HPDE6-E6E7 (cell line): ENCODE results near the gene PHYKPL.
"Not testable (repeated sequence)": the region's sequence is repeated elsewhere in the genome, so short reads cannot be mapped to it uniquely, and the experiment has no call there.

Experiments
- DNase-seq: peaks from one replicate; pipeline ENCODE4 v3.0.0; 2011; ENCODE audit warnings: missing footprints; ENCODE audit errors: extremely low spot score

The PHYKPL gene

GRCh38 chr5:178264044-178264443, 31.4 kb upstream of the PHYKPL start:
- DNase-seq, result no peak

- DNase-seq, result no peak
These were observed 29.3 kb upstream of the PHYKPL start for GRCh38 chr5:178261666-178262600.

- DNase-seq, result no peak
These were observed 27.3 kb upstream of the PHYKPL start for GRCh38 chr5:178259623-178260536.

DNA sequence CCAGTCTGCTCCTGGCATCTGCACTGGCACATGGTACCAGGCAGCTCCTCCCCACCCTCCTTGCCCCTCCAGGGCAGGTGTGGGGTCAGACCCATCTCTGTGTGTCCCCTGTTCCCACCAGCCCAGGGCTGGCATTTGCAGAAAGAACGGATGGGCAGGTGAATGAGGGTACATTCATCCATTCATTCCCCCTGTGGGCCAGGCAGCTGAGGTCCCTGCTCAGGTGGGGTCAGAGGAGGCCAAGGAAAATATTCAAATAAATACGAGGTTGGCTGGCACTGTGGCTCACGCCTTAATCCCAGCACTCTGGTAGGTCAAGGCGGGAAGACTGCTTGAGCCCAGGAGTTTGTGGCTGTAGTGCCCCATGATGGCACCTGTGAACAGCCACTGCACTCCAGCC, 25.0 kb upstream of the PHYKPL start:
- DNase-seq, result no peak

DNA sequence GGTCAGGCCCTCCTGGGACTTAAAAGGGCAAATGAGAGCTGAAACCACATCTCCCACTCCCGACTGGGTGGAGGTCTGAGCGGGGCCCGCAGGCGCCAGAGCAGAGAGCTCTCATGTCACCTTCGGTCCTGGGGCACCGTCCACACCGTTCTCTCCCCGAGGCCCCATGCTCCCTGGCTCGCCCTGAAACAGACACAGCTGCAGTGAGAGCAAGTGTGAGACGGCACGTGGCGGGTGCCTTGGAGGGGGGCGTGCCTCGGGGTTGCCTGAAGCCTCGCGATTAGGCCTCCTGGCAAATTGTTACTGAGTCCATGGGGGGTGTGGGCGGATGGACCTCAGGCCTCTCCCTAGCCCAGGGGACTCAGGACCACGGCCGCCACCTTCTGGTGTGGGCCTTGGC, 24.1 kb upstream of the PHYKPL start:
- no peak for DNase-seq

- not testable (repeated sequence) for DNase-seq
These were observed 21.0 kb upstream of the PHYKPL start for GRCh38 chr5:178253632-178254031.

GRCh38 chr5:178252258-178252657, 19.7 kb upstream of the PHYKPL start:
- no peak for DNase-seq

DNA sequence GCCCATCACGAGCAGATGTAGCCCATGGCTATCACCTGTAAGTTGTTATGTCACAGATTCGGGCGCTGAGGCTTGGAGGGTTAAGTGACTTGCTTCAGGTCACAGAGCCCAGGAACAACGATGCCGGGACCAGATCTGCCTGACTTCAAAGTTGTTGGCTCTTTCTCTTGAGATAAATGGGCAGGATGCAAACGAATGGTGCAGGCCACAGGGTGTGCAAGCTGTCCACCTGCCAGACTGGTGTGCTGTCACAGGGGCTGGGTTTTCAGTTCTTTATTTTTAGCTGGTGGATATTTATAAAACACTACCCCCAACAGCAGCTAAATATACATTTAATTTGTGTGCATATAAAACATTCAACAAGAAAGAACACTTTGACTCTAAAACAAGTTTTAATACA, 17.7 kb upstream of the PHYKPL start:
- no peak for DNase-seq

GRCh38 chr5:178249191-178249989, 16.8 kb upstream of the PHYKPL start:
- DNase-seq, result no peak

- no peak for DNase-seq
These were observed 16.1 kb upstream of the PHYKPL start for GRCh38 chr5:178248750-178249149.

DNA sequence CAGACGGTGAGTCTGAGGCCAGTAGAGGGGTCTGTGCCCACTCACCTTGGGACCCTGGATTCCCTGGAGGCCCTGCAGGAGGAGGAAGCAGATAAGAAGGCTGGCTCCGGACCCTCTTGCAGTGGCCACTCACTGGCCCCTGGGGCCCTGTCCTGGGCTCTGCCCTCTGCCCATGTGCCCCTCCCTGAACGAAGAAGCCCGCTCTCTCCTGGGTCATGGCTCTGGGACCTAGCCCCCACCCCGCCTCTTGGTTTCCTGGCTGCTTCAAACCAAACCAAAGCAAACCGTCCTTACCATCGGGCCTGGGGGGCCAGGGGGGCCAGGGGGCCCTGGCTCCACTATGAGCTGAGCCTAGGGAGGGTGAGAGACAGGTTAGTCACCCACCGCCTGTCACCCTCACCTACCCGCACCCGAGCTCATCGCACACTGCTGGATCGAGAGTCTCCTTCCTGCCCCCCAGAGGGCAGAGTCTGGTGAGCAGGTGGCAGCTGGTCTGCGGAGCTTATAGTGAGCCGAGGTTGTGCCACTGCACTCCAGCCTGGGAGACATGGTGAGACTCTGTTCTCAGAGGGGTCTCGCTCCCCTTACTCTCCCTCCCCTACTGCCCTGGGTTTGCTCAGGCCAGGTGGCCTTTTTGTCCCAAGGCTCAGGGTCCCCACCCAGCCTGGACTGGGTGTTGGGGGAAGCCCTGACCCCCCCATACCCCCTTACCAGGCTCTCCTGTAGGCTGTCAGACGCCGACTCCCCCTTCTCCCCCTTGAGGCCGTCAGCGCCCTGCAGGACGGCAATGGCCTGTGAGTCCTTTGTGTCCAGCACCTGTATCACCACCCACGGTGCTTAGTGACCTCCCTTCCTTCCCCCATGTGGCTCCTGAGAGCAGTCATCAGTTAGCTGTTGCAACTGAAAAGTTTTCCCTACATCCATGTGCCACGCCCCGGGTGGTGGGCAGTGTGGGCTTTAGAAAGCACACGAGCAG, 15.2 kb upstream of the PHYKPL start:
- DNase-seq, result no peak

DNA sequence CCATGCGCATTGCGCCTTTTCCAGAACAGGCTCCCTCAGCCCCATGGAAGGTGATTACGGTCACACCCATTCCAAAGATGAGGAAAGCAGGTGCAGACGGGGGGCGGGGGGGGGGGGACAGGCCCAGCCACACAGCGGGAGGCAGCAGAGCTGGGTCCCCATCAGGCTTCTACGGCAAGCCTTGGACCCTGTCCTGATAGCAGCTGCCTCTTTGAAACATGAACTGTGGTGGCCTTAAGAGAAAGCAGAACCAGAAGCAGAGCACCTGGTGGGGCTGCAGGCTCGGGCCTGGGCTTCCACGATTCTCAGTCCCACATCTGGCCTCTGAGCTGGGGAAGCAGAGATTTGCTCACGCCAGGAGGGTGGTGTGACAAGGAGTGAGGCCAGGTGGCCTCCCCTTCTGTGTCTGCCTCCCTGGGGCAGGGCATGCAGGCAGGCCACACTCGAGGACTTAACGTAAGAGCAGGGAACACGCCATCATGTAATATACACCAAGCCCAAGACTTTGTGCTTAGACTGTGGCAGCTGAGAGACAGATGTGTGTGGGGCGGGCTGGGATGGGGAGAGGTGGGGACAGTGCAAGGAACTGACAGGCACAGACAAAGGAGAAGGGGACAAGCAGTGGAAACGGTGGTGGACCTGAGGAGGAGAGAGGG, 14.2 kb upstream of the PHYKPL start:
- no peak for DNase-seq

DNA sequence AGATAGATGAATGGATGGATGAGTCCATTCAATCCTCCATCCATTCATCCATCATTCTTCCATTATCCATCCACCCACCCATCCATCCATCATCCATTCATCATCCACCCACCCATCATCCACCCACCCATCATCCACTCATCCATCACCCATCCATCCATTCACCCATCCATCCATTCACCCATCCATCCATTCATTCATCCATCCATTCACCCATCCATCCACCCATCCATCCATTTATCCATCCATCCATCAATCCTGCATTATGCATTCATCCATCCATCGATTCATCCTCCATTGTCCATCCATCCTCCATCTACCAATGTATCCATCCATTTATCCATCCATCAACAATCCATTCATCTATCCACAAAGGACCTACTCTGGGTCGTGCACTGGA, 12.8 kb upstream of the PHYKPL start:
- no peak for DNase-seq

GRCh38 chr5:178244576-178244975, 12.0 kb upstream of the PHYKPL start:
- no peak for DNase-seq

GRCh38 chr5:178242416-178242815, 9.8 kb upstream of the PHYKPL start:
- DNase-seq, result no peak

GRCh38 chr5:178241688-178242231, 9.2 kb upstream of the PHYKPL start:
- DNase-seq, result no peak

GRCh38 chr5:178241231-178241663, 8.6 kb upstream of the PHYKPL start:
- no peak for DNase-seq

- DNase-seq, result no peak
These were observed 8.2 kb upstream of the PHYKPL start for GRCh38 chr5:178240766-178241165.

- no peak for DNase-seq
These were observed 7.7 kb upstream of the PHYKPL start for GRCh38 chr5:178240341-178240741.
